VCaP (cell line): ENCODE measurements around the gene CHI3L1.
"Not testable (repeated sequence)": the region's sequence is repeated elsewhere in the genome, so short reads cannot be mapped to it uniquely, and the experiment has no call there.

ENCODE experiments used
- H3K27ac ChIP-seq: fragments of 450-650 bp; 2 replicates; pipeline ENCODE4 v1.5.1; 2017
- TF ChIP-seq, protein P1 (sequence below): fragments of 450-650 bp; conservative IDR thresholded peaks from 2 replicates; pipeline ENCODE4 v1.5.1; 2017; ENCODE audit warnings: mild to moderate bottlenecking, moderate library complexity

CHI3L1 gene

GRCh38 chr1:203186446-203187303 lies at the start of gene CHI3L1:
TSS of gene CHI3L1 (minus strand) at chr1:203186704. CDS start at chr1:203186623, 81 bp downstream.
- H3K27ac ChIP-seq, result peak within 1 kb of the TSS; percentile 64; the same call in 1 of the 2 replicates
- TF ChIP-seq, protein P1, sequence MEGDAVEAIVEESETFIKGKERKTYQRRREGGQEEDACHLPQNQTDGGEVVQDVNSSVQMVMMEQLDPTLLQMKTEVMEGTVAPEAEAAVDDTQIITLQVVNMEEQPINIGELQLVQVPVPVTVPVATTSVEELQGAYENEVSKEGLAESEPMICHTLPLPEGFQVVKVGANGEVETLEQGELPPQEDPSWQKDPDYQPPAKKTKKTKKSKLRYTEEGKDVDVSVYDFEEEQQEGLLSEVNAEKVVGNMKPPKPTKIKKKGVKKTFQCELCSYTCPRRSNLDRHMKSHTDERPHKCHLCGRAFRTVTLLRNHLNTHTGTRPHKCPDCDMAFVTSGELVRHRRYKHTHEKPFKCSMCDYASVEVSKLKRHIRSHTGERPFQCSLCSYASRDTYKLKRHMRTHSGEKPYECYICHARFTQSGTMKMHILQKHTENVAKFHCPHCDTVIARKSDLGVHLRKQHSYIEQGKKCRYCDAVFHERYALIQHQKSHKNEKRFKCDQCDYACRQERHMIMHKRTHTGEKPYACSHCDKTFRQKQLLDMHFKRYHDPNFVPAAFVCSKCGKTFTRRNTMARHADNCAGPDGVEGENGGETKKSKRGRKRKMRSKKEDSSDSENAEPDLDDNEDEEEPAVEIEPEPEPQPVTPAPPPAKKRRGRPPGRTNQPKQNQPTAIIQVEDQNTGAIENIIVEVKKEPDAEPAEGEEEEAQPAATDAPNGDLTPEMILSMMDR, result no peak

DNA sequence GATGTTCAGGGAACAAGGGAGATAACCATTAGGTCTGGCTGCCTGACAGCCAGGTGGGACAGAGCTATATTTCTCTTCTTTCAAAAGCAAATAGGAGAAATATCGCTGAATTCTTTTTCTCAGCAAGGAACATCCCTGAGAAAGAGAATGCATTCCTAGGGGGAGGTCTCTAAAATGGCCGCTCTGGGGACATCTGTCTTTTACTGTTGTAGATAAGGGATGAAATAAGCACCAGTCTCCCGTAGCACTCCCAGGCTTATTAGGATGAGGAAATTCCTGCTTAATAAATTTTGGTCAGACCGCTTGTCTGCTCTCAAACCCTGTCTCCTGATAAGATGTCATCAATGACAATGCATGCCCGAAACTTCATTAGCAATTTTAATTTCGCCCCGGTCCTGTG lies 48.4 kb upstream of the CHI3L1 start:
- H3K27ac ChIP-seq, result not testable (repeated sequence)

DNA sequence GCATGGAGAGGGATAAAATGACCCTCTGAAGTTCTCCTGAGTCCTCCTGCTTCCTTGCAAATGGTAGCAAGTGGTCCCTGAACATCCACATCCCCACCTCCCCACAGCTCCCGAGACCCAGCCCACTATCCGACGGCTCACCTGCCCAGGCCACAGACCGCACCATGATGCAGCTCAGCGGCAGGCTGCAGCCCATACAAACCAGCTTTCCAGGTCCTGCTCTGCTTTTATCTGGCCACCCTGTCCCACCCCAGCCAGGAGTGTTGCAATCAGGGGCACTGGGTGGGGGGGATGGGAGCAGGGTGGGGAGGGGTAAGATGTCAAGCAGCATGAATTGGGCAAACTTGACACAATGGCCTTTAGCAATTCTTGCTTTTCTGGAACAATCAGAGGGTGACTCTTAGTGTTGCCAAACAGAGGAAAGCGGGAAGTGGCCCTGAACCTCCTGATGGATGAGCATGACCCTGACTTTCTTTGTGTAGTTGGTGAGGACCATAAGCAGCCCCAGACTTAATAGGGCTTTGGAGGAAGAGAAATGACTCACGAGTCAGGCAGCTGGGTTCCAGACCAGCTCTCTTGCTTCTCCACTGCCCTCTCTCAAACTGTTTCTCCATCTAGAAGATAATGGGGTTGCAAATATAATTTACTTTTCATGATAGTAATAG lies 43.1 kb upstream of the CHI3L1 start, which contains the start of gene CHIT1:
Gene CHIT1, minus strand, starts transcription at position 203 of the 665 bp plus-strand sequence. Its CDS starts 37 bp downstream, at position 166.
- TF ChIP-seq, protein P1, result no peak
- H3K27ac ChIP-seq, result no peak within 1 kb of the TSS

GRCh38 chr1:203228670-203229069 lies 42.2 kb upstream of the CHI3L1 start:
- no peak overlapping the region for H3K27ac ChIP-seq
- TF ChIP-seq, protein P1, result no peak

GRCh38 chr1:203227371-203228083 lies 41.0 kb upstream of the CHI3L1 start:
- TF ChIP-seq, protein P1, result no peak

DNA sequence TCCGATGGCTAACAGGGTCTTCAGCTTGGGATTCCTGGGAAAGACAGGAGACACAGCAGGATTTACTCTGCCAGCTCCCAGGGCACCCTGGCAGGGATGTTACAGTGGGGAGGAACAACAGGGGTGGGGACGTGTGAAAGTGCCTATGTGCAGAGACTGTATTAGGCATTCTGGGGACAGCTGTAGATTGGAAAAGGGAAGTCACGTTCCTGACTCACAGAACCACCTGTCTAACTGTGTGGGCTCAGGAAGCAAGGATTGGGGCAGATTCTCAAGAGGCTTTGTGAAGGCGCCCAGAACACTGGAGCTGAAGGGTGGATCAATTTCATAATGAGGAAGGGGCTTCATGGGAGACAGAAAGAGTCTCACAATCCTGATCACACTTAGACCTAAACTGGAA lies 38.6 kb upstream of the CHI3L1 start:
- no peak overlapping the region for H3K27ac ChIP-seq
- TF ChIP-seq, protein P1, result no peak

More at GRCh38 chr1:203227371-203228083, 41.0 kb upstream of the CHI3L1 start:
- no peak overlapping the region for H3K27ac ChIP-seq

GRCh38 chr1:203223012-203223775 lies 36.7 kb upstream of the CHI3L1 start:
- no peak overlapping the region for H3K27ac ChIP-seq
- TF ChIP-seq, protein P1, result no peak
